ENCODE data around the gene RANBP9.

Gene RANBP9

DNA sequence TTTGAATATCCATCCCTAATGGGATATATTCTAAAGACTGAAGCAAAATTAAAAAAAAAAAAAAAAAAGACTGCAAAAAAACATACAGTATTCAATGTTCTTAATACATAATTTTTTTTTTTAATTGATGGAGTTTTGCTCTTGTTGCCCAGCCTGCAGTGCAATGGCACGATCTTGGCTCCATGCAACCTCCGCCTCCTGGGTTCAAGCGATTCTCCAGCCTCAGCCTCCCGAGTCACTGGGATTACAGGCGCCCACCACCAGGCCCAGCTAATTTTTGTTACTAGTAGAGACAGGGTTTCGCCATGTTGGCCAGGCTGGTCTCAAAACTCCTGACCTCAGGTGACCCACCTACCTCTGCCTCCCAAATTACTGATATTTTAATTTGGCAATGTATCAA, 29.3 kb downstream of the RANBP9 start:
- no peak for DNase-seq
- Histone ChIP-seq H3K36me3 (peaks cover 0 to 7% (median 0%) of the 10 kb centered on the region in 3 donors), H3K9me3 (no peaks in the 10 kb centered on the region), H3K4me1 (peaks cover 0 to 12% (median 0%) of the 10 kb centered on the region in 4 donors), H3K27me3 (no peaks in the 10 kb centered on the region), H3K27ac (no peak overlapping the region), H3K4me3 (no peak overlapping the region)
- intact Hi-C loops (cut with DNase I; ENCODE audit: low total_unique reads): no loop called here
- TF ChIP-seq, protein P1, sequence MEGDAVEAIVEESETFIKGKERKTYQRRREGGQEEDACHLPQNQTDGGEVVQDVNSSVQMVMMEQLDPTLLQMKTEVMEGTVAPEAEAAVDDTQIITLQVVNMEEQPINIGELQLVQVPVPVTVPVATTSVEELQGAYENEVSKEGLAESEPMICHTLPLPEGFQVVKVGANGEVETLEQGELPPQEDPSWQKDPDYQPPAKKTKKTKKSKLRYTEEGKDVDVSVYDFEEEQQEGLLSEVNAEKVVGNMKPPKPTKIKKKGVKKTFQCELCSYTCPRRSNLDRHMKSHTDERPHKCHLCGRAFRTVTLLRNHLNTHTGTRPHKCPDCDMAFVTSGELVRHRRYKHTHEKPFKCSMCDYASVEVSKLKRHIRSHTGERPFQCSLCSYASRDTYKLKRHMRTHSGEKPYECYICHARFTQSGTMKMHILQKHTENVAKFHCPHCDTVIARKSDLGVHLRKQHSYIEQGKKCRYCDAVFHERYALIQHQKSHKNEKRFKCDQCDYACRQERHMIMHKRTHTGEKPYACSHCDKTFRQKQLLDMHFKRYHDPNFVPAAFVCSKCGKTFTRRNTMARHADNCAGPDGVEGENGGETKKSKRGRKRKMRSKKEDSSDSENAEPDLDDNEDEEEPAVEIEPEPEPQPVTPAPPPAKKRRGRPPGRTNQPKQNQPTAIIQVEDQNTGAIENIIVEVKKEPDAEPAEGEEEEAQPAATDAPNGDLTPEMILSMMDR (IDR thresholded peaks at IDR 0.05): no peak

DNA sequence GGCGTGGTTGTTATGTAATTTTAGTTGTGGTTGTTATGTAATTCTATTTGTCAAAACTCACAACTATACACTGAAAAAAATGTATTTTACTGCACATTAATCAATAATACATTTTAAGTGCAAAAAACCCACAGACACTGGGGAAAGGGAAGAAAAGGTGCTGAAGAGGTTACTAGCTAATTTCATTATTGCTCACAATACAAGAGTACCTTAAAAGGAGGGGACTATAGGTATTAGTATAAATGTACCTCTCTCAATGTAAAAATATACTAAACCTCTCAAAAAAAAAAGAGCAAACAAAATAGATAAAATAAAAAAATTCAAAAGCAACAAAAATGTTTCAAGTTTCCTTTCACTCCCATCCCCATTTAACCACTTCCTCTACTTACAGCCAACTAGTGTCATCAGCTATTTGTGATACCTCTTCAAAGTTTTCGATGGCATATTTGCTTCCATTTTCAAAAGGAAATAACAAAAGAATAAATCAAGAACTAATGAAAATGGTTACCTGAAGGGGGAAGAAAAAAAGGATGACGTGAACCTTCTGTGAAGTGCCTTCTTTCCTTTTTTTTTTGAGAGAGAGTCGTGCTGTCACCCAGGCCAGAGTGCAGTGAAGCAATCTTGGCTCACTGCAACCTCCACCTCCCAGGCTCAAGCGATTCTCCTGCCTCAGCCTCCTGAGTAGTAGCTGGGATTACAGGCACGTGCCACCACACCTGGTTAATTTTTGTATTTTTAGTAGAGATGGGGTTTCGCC, 30.2 kb downstream of the RANBP9 start:
- Histone ChIP-seq H3K4me1 (peaks cover 0 to 9% (median 0%) of the 10 kb centered on the region in 4 donors), H3K27me3 (no peaks in the 10 kb centered on the region), H3K4me3 (no peak overlapping the region), H3K36me3 (peaks cover 0 to 7% (median 0%) of the 10 kb centered on the region in 3 donors), H3K27ac (no peak overlapping the region), H3K9me3 (peaks cover 0 to 5% (median 3%) of the 10 kb centered on the region in 3 donors)
- TF ChIP-seq, protein P1 (IDR thresholded peaks at IDR 0.05): no peak
- intact Hi-C loops (cut with DNase I; ENCODE audit: low total_unique reads): no loop called here
- DNase-seq: no peak

DNA sequence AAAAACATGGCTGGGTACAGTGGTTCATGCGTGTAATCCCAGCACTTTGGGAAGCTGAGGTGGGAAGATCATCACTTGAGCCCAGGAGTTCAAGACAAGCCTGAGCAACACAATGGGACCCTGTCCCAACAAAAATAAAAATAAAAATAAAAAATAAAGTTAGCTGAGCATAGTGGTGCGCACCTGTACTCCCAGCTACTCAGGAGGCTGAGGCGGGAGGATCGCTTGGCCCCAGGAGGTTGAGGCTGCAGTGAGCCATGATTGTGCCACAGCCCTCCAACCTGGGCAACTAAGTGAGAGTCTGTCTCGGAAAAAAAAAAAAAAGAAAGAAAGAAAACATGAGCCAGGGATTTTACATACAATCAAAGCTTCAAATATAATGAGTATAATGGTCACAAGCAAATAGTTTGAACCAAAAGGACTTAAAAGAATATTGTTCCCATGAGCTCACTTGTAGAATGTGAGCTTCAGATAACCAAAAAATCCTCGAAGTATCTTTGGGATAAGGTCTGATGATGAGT, 31.1 kb downstream of the RANBP9 start:
- no peak for DNase-seq
- TF ChIP-seq, protein P1 (IDR thresholded peaks at IDR 0.05): no peak
- Histone ChIP-seq H3K4me1 (peaks cover 0 to 9% (median 0%) of the 10 kb centered on the region in 4 donors), H3K9me3 (peaks cover 0 to 5% (median 3%) of the 10 kb centered on the region in 3 donors), H3K27me3 (no peaks in the 10 kb centered on the region), H3K36me3 (peaks cover 0 to 7% (median 0%) of the 10 kb centered on the region in 3 donors), H3K4me3 (no peak overlapping the region), H3K27ac (no peak overlapping the region)
- intact Hi-C loops (cut with DNase I; ENCODE audit: low total_unique reads): no loop called here

DNA sequence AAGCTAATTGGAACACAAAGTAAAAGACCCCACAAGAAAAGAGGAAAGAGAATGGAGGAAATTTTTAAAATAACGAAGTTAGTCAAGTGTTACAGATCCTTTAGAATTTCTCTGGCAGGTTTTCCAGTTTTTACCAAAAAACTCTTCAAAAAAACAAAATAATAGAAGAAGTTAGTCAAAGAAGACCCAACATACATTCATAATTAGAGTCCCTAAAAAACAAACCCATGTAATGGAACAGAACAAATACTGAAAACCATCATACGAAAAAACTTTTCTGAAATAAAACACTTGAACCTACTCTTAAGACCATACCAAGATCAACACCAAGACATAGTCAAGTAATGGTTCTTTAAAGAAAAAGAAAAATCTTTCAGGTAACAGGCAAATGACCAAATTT, 31.6 kb downstream of the RANBP9 start:
- DNase-seq: no peak
- intact Hi-C loops (cut with DNase I; ENCODE audit: low total_unique reads): no loop called here
- peaks cover 0 to 7% (median 0%) of the 10 kb centered on the region in 3 donors for H3K36me3 ChIP-seq
- H3K27me3 ChIP-seq: no peaks in the 10 kb centered on the region
- TF ChIP-seq, protein P1 (IDR thresholded peaks at IDR 0.05): no peak
- peaks cover 0 to 9% (median 0%) of the 10 kb centered on the region in 4 donors for H3K4me1 ChIP-seq
- no peak overlapping the region for H3K4me3 ChIP-seq
- H3K9me3 ChIP-seq: peaks cover 0 to 5% (median 3%) of the 10 kb centered on the region in 3 donors
- H3K27ac ChIP-seq: no peak overlapping the region

DNA sequence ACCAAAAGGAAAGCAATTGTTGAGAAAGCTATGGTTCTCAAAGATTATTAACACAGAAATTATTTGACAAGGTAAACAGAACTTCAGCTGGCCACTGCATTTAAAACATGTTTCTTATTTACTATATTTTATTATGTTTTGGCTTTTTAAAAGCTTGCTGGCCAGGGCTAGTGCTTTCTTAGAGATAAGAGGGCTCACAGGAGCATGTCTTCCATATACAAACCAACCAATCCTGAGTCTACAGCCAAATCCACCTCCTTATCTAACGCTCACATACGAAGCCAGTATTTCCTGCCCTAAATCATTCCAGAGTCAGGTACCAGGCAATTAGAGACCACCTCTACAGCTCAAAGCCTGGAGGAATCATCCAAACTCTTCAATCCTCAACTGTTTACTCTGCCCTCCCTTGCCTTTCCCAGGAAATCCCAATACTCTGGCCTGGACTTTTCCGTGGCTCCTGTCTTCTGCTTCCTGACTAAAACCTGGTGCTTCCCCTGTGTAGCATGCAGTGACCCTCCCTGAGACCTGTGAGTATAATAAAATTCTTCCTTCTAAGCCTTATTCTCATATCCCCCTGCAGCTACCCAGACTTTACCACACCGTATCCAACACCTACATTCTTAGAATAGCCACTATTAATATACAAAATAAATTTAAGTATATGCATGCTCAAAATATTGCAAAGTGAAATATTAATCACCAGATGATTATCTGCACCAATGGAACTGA, 33.2 kb downstream of the RANBP9 start:
- TF ChIP-seq, protein P1 (IDR thresholded peaks at IDR 0.05): no peak
- Histone ChIP-seq H3K9me3 (peaks cover 0 to 5% (median 3%) of the 10 kb centered on the region in 3 donors), H3K27me3 (no peaks in the 10 kb centered on the region), H3K4me3 (no peak overlapping the region), H3K36me3 (peaks cover 0 to 7% (median 0%) of the 10 kb centered on the region in 3 donors), H3K4me1 (peaks cover 0 to 16% (median 0%) of the 10 kb centered on the region in 4 donors), H3K27ac (no peak overlapping the region)
- DNase-seq: no peak
- intact Hi-C loops (cut with DNase I; ENCODE audit: low total_unique reads): no loop called here
